DND-41 (cell line): ENCODE results near the gene KRTAP9-4.
"Not testable (repeated sequence)": the region's sequence is repeated elsewhere in the genome, so short reads cannot be mapped to it uniquely, and the experiment has no call there.

Experiments used
- ATAC-seq: fragments of 200-7000 bp; cut with Tn5 transposase; 3 replicates; pipeline ENCODE4 v1.9.1; 2021; ENCODE audit warnings: low read depth; ENCODE audit not compliant: insufficient read depth
- DNase-seq: peaks from one replicate; pipeline ENCODE4 v3.0.0-alpha.2; 2020
- H2AFZ ChIP-seq: 2 replicates; pipeline ENCODE4 v1.6.0; 2012; ENCODE audit warnings: low read depth, low read length
- H3K27ac ChIP-seq: 2 replicates; pipeline ENCODE4 v1.5.1; 2012; ENCODE audit warnings: low read length, inconsistent platforms
- H3K27me3 ChIP-seq: fragments of 200-600 bp; sonication (generic); 2 replicates; pipeline ENCODE4 v1.6.0; 2012; ENCODE audit warnings: low read length, mild to moderate bottlenecking, inconsistent platforms; ENCODE audit not compliant: insufficient read depth, poor library complexity
- H3K36me3 ChIP-seq: 2 replicates; pipeline ENCODE4 v1.5.1; 2012; ENCODE audit warnings: low read length, inconsistent platforms; ENCODE audit not compliant: insufficient read depth
- H3K4me1 ChIP-seq: 2 replicates; pipeline ENCODE4 v1.5.1; 2012; ENCODE audit warnings: mild to moderate bottlenecking, low read length; ENCODE audit not compliant: insufficient read depth
- H3K4me2 ChIP-seq: 2 replicates; pipeline ENCODE4 v1.6.0; 2012; ENCODE audit warnings: mild to moderate bottlenecking, moderate library complexity, low read length, inconsistent platforms; ENCODE audit not compliant: insufficient read depth
- H3K4me3 ChIP-seq, 2 experiments: fragments of 200-600 bp in 1 of 2; shearing (Covaris generic) in 1 of 2; 2 replicates each; pipeline ENCODE4 v1.5.1; 2012 to 2016; ENCODE audit warnings: inconsistent platforms in 2 of 2, low read length in 2 of 2, mild to moderate bottlenecking in 2 of 2, low read depth in 1 of 2, moderate library complexity in 1 of 2
- H3K79me2 ChIP-seq: 2 replicates; pipeline ENCODE4 v1.6.0; 2012; ENCODE audit warnings: low read length, inconsistent platforms; ENCODE audit not compliant: insufficient read depth
- H3K9ac ChIP-seq: 2 replicates; pipeline ENCODE4 v1.6.0; 2012; ENCODE audit warnings: low read depth, mild to moderate bottlenecking, inconsistent platforms, low read length, moderate library complexity
- H3K9me3 ChIP-seq: 2 replicates; pipeline ENCODE4 v1.5.1; 2012; ENCODE audit warnings: low read length, moderate library complexity, mild to moderate bottlenecking, inconsistent platforms; ENCODE audit not compliant: insufficient read depth, severe bottlenecking
- H4K20me1 ChIP-seq: 2 replicates; pipeline ENCODE4 v1.6.0; 2012; ENCODE audit warnings: low read length; ENCODE audit not compliant: insufficient read depth
- EZH2 ChIP-seq: IDR thresholded peaks from 3 replicates; pipeline ENCODE4 v1.6.1; 2012; ENCODE audit warnings: borderline replicate concordance, low read depth, mild to moderate bottlenecking, moderate library complexity, low read length, inconsistent platforms; ENCODE audit not compliant: severe bottlenecking
- TF ChIP-seq, protein P1 (sequence below): IDR thresholded peaks from 2 replicates; pipeline ENCODE4 v1.5.1; 2012; ENCODE audit warnings: borderline replicate concordance, low read length, moderate library complexity, mild to moderate bottlenecking; ENCODE audit not compliant: poor library complexity, severe bottlenecking; ENCODE audit errors: extremely low read depth

The KRTAP9-4 gene

DNA sequence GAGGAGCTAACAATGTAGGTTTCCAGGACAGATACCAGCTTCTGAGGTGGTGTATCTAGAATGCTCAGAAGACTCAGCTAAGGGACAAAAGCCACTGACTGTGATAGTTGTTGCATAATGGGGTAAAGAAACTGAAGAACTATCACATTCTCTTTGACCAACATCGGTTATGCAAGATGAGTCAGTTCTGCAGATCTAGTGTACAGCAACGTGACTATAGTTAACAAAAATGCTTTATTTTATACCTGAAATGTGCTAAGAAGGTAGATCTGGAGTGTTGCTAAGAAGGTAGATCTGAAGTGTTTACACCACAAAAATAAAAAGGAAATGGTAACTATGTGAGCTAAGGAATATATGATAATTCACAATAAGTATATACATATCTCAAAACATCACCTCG lies 18.2 kb downstream of the KRTAP9-4 start:
- ATAC-seq: no peak
- H3K27ac ChIP-seq: no peak overlapping the region

DNA sequence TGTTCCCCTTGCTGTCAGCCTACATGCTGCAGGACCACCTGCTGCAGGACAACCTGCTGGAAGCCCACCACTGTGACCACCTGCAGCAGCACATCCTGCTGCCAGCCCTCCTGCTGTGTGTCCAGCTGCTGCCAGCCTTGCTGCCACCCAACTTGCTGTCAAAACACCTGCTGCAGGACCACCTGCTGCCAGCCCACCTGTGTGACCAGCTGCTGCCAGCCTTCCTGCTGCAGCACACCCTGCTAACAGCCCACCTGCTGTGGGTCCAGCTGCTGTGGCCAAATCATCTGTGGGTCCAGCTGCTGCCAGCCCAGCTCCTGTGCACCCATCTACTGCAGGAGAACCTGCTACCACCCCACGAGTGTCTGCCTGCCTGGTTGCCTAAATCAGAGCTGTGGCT lies 21.8 kb downstream of the KRTAP9-4 start:
- not testable (repeated sequence) for H3K79me2 ChIP-seq, H4K20me1 ChIP-seq, H3K4me2 ChIP-seq, H2AFZ ChIP-seq, H3K27ac ChIP-seq, DNase-seq, H3K27me3 ChIP-seq, ATAC-seq, H3K36me3 ChIP-seq, H3K4me1 ChIP-seq, H3K9me3 ChIP-seq, H3K4me3 ChIP-seq, H3K9ac ChIP-seq

More for the DNA sequence above, 18.2 kb downstream of the KRTAP9-4 start:
- H3K79me2 ChIP-seq: no peaks in the 10 kb centered on the region
- no peak overlapping the region for H2AFZ ChIP-seq
- no peak for TF ChIP-seq EZH2
- TF ChIP-seq, protein P1, sequence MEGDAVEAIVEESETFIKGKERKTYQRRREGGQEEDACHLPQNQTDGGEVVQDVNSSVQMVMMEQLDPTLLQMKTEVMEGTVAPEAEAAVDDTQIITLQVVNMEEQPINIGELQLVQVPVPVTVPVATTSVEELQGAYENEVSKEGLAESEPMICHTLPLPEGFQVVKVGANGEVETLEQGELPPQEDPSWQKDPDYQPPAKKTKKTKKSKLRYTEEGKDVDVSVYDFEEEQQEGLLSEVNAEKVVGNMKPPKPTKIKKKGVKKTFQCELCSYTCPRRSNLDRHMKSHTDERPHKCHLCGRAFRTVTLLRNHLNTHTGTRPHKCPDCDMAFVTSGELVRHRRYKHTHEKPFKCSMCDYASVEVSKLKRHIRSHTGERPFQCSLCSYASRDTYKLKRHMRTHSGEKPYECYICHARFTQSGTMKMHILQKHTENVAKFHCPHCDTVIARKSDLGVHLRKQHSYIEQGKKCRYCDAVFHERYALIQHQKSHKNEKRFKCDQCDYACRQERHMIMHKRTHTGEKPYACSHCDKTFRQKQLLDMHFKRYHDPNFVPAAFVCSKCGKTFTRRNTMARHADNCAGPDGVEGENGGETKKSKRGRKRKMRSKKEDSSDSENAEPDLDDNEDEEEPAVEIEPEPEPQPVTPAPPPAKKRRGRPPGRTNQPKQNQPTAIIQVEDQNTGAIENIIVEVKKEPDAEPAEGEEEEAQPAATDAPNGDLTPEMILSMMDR: no peak
- no peak for DNase-seq
- H3K9ac ChIP-seq: no peak overlapping the region
- H3K36me3 ChIP-seq: no peaks in the 10 kb centered on the region
- H3K4me1 ChIP-seq: no peaks in the 10 kb centered on the region
- peaks cover 10% of the 10 kb centered on the region for H3K27me3 ChIP-seq
- no peaks in the 10 kb centered on the region for H4K20me1 ChIP-seq
- H3K4me3 ChIP-seq: no peak overlapping the region
- no peak overlapping the region for H3K4me2 ChIP-seq
- no peaks in the 10 kb centered on the region for H3K9me3 ChIP-seq

DNA sequence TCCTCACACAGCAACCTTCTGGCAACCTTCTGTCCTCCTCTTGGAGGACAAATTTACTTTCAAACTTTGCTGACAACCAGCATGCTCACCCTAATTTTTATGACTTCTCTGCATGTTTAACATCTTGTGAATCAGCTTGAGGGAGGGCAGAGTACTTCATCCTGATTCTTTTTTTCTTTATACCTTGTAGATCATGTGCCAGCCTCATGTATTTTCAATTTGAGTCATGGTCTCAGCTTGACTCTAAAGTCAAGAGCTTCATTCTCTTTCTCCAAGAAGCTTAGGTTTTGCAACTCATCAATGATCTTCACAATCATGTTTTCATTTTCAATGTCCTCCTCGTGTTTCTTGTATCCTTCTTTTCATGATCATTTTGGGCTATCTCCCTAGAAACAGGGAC lies 22.4 kb downstream of the KRTAP9-4 start:
- ATAC-seq: no peak

DNA sequence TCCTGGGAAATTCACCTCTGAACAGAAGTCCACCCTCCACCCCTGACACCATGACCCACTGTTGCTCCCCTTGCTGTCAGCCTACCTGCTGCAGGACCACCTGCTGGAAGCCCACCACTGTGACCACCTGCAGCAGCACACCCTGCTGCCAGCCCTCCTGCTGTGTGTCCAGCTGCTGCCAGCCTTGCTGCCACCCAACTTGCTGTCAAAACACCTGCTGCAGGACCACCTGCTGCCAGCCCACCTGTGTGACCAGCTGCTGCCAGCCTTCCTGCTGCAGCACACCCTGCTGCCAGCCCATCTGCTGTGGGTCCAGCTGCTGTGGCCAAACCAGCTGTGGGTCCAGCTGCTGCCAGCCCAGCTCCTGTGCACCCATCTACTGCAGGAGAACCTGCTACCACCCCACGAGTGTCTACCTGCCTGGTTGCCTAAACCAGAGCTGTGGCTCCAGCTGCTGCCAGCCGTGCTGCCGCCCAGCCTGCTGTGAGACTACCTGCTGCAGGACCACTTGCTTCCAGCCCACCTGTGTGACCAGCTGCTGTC lies 26.2 kb downstream of the KRTAP9-4 start, which contains the start of gene KRTAP9-7:
TSS of gene KRTAP9-7 (plus strand) at position 51 of the 543 bp plus-strand sequence. CDS start at position 51, 0 bp downstream.
- H3K9ac ChIP-seq: not testable (repeated sequence)

More for the DNA sequence above, 22.4 kb downstream of the KRTAP9-4 start:
- no peak for DNase-seq
- TF ChIP-seq EZH2: no peak
- TF ChIP-seq, protein P1: no peak
- Histone ChIP-seq H4K20me1 (peaks cover 3% of the 10 kb centered on the region; the same call in 1 of the 2 replicates), H3K36me3 (no peaks in the 10 kb centered on the region), H3K9me3 (no peaks in the 10 kb centered on the region), H3K27ac (no peak overlapping the region), H3K4me3 (no peak overlapping the region), H3K4me1 (no peaks in the 10 kb centered on the region), H3K4me2 (no peak overlapping the region), H2AFZ (no peak overlapping the region), H3K27me3 (peaks cover 8% of the 10 kb centered on the region), H3K9ac (no peak overlapping the region), H3K79me2 (no peaks in the 10 kb centered on the region)

More for the DNA sequence above, 26.2 kb downstream of the KRTAP9-4 start, which contains the start of gene KRTAP9-7:
- not testable (repeated sequence) for H3K9me3 ChIP-seq, H3K4me2 ChIP-seq, ATAC-seq, H4K20me1 ChIP-seq, H3K27ac ChIP-seq, H3K4me3 ChIP-seq, H3K27me3 ChIP-seq, H3K79me2 ChIP-seq, H3K4me1 ChIP-seq, H3K36me3 ChIP-seq, DNase-seq, H2AFZ ChIP-seq
